Mammary epithelial cell (primary cell): ENCODE data around the gene KIFBP.

Source experiments
- CTCF ChIP-seq, 2 donors: IDR thresholded peaks in 1 of 2; conservative IDR thresholded peaks in 1 of 2; 2 replicates each; pipeline ENCODE4 v1.5.1; 2011 to 2012; ENCODE audit warnings: inconsistent platforms in 2 of 2, low read length in 2 of 2, mild to moderate bottlenecking in 2 of 2, control low read depth in 1 of 2, low read depth in 1 of 2; ENCODE audit not compliant: insufficient read depth in 1 of 2; ENCODE audit errors: extremely low read depth in 1 of 2
- EZH2 ChIP-seq: IDR thresholded peaks from 2 replicates; pipeline ENCODE4 v1.6.1; 2012; ENCODE audit warnings: low read length, inconsistent platforms, borderline replicate concordance

GRCh38 chr10:69060127-69060798, 71.7 kb downstream of the KIFBP start:
- no peak for TF ChIP-seq CTCF (conservative IDR thresholded peaks at IDR 0.05 in 1 of 2, IDR thresholded peaks at IDR 0.05 in 1 of 2; ENCODE audit: extremely low read depth in 1 of 2, insufficient read depth in 1 of 2, low read depth in 1 of 2, low read length in 2 of 2)
- TF ChIP-seq EZH2: no peak
